ENCODE results near the gene CREB5.

Gene CREB5

GRCh38 chr7:28654110-28654509, 241.8 kb downstream of the CREB5 start:
- in situ Hi-C loops (cut with MboI; ENCODE audit: low sequenced_read_pairs, unreplicated experiment), result no loop called here
- no peak for DNase-seq (ENCODE audit: low spot score)
- TF ChIP-seq CTCF (IDR thresholded peaks at IDR 0.05; ENCODE audit: borderline replicate concordance, control extremely low read depth, extremely low read depth, insufficient read depth, missing control alignments), result no peak

GRCh38 chr7:28656529-28656928, 244.2 kb downstream of the CREB5 start:
- no peak for DNase-seq (ENCODE audit: low spot score)
- in situ Hi-C loops (cut with MboI; ENCODE audit: low sequenced_read_pairs, unreplicated experiment), result no loop called here
- no peak for TF ChIP-seq CTCF (IDR thresholded peaks at IDR 0.05; ENCODE audit: borderline replicate concordance, control extremely low read depth, extremely low read depth, insufficient read depth, missing control alignments)

GRCh38 chr7:28658381-28658780, 246.1 kb downstream of the CREB5 start:
- no peak for TF ChIP-seq CTCF (IDR thresholded peaks at IDR 0.05; ENCODE audit: borderline replicate concordance, control extremely low read depth, extremely low read depth, insufficient read depth, missing control alignments)
- in situ Hi-C loops (cut with MboI; ENCODE audit: low sequenced_read_pairs, unreplicated experiment), result no loop called here
- DNase-seq (ENCODE audit: low spot score), result no peak

- no peak for TF ChIP-seq CTCF (IDR thresholded peaks at IDR 0.05; ENCODE audit: borderline replicate concordance, control extremely low read depth, extremely low read depth, insufficient read depth, missing control alignments)
- in situ Hi-C loops (cut with MboI; ENCODE audit: low sequenced_read_pairs, unreplicated experiment), result no loop called here
- no peak for DNase-seq (ENCODE audit: low spot score)
These were observed 247.8 kb downstream of the CREB5 start for GRCh38 chr7:28660132-28660531.

GRCh38 chr7:28661826-28662595, 249.7 kb downstream of the CREB5 start:
- no peak for DNase-seq (ENCODE audit: low spot score)
- no peak for TF ChIP-seq CTCF (IDR thresholded peaks at IDR 0.05; ENCODE audit: borderline replicate concordance, control extremely low read depth, extremely low read depth, insufficient read depth, missing control alignments)
- in situ Hi-C loops (cut with MboI; ENCODE audit: low sequenced_read_pairs, unreplicated experiment), result no loop called here

GRCh38 chr7:28666154-28666553, 253.8 kb downstream of the CREB5 start:
- no peak for DNase-seq (ENCODE audit: low spot score)
- TF ChIP-seq CTCF (IDR thresholded peaks at IDR 0.05; ENCODE audit: borderline replicate concordance, control extremely low read depth, extremely low read depth, insufficient read depth, missing control alignments), result no peak
- in situ Hi-C loops (cut with MboI; ENCODE audit: low sequenced_read_pairs, unreplicated experiment), result no loop called here
